ENCODE data around the gene BRSK2.

GRCh38 chr11:1375161-1375954 is 14.4 kb upstream of the BRSK2 start:
- TF ChIP-seq CTCF (IDR thresholded peaks at IDR 0.05), result no peak
- TF ChIP-seq ZFX (IDR thresholded peaks at IDR 0.05; ENCODE audit: borderline replicate concordance), result no peak

All from 22Rv1 (cell line).